NCI-H345 (cell line): ENCODE data around the gene TMCC1.
"Not testable (repeated sequence)": the region's sequence is repeated elsewhere in the genome, so short reads cannot be mapped to it uniquely, and the experiment has no call there.

Experiments used
- DNase-seq: peaks from one replicate; lab custom pipeline; 2025; lab: John Stamatoyannopoulos, UW

Gene TMCC1

DNA sequence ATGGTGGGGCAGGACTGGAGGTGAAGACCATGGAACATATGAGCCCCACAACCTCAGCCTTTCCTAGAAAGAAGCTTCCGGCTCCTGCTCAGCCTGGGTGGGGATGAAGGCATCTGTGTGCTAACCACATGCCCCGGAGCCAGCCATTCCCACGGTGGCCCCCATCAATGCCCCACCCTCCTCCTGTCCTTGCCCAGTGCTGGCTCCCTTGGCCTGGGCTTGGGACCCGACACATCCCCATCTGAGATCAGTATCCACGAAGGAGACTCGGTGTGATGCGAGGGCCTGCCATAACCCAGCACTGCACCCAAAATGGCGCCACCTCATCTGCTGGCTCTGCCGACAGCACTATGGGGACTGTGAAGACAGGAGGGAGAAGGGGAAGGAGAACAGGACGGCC lies 270.6 kb downstream of the TMCC1 start:
- DNase-seq: no peak

DNA sequence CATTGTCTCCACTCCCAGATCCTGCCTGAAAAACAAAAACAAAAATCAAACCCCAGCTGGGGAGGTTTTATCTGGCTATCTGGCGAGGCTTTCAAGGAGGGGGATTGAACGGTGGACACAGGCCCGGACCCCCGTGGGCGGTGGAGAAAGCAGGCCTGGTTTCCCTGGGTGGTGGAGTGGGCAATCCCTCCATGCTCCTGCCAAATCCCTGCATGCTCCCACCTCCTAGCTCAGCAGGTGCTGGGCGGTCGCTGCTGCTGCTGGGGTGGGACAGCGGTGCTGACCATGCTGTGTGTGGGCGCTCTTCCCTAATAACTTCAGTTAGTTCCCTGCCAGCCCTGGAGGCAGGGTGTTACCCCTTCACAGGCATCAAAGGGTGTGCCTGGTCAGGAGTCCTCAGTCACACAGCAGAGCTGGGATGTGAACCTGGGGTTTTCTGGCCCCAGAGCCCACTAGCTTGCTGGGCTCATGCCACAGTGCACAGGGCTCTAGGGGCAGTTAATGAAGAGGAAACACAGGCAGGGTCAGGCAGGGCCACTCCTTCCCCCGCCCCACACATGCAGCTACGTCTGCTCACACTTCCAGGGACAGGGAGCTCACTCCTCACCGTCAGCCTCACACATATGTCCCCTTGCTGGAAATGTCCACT lies 271.2 kb downstream of the TMCC1 start:
- DNase-seq: no peak

DNA sequence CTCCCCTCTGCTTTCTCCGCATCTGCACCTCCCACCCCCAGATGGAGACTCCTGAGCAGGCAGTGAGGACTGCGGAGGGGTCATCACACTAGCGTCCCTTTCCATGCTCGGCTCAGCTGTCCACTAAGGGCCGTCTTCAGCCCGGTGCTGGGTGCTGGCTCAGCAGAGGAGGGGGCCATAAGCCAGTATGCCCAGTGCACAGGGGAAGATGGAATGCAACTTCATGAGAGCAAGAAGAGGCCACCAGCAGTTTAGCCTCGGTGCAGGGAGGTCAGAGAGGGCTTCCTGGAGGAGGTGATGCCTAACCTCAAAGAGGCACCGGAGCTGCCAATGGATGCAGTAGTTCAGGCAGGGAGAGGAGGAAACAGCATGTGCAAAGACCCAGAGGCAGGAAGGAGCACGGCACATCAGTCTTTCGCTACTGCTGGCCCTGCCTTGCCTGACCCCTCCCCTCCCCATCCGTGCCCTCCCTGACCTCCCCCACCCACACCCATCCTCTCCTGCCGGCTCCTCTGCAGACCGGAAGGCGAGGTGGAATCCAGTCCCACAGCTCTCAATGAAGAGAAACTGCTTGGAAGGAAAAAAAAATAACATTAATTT lies 271.8 kb downstream of the TMCC1 start:
- DNase-seq: no peak

DNA sequence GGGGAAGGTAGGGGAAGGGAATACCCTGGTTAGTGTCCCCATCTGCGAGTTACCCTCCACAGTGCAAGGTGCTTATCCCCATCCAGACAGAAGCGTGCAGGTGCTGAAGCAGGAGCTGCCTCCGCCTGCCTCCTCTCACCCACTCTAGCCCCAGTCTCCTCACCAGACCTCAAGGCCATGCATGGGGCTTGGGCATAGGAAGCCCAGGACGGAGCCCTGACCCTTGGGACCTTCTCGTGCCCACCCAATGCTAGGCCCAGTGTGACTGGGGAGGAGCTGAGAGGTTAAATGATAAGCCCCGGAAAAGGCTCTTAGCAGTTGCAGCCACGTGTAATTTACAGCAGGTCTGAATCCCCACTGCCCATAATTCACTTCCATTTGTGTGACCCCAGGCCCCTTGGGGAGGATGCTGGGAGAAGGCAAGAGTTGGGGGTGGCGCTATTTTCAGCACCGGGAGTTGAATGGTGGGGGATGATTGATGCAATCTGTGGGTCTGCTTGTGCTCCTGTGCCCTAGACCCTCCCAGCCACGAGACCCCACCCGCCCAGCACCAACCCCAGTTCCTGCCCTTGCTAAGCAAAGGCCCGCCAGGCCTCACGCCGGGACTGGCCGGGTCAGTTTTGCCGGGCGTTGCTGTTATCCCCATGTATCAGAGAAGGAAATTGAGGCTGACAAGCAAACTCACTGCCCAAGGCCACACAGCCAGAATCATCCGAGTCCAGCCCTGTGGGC lies 272.5 kb downstream of the TMCC1 start:
- no peak for DNase-seq

DNA sequence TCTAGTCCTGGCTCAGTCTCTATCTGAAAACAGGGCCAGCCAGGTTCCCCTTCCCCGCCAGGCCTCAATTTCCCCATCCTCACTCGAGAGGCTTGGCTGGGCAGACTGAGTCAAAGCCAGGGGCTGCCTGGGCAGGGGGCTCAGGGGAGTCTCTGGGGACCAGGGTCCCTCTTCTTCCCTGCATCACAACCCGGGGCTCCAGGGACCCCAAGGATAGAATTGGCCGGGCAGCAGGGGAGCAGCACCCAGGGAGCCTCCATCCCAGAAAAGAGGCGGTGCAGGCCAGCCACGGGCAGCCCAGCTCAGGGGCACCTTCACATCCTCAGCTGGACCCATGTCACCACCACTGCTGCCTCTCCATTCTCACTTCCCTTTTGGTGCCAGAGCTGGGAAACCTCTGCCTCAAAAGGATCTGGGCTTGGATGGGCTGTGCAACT lies 273.8 kb downstream of the TMCC1 start:
- no peak for DNase-seq

DNA sequence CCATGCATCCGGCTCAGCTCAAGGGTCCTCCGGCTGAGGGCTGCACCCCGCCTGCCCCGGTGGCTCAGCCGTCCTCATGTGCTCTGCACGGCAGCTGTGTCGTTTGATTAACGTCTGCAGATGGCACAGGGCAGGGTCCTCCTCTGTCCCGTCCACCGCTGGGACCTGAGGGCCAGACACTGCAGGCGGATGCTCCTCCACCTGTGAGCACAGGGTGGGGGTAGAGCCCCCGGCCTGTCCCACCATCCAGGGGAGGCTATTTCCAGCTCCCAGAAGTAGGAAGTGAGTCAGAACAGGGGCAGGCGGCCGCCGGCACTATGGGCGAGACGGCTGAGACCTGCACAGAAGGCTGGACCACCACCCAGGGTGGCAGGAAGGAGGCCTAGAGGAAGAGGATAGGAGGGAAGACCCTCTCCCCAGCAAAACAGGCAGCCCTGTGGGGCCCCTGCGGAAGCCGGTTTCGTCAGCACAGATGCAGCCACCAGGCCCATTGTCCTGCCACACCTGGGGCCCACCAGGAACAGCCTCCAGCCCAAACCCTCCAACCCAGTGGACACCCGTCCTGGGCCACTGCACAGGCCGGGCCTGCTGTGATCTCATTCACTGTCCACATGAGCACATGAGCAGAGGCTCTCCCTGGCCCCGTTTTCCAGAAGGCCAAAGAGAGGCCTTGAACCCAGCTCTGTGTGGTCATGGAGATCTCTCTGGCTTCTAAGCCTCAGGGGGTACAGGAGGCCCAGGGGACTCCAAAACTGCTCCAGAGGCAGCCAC lies 274.4 kb downstream of the TMCC1 start:
- no peak for DNase-seq

DNA sequence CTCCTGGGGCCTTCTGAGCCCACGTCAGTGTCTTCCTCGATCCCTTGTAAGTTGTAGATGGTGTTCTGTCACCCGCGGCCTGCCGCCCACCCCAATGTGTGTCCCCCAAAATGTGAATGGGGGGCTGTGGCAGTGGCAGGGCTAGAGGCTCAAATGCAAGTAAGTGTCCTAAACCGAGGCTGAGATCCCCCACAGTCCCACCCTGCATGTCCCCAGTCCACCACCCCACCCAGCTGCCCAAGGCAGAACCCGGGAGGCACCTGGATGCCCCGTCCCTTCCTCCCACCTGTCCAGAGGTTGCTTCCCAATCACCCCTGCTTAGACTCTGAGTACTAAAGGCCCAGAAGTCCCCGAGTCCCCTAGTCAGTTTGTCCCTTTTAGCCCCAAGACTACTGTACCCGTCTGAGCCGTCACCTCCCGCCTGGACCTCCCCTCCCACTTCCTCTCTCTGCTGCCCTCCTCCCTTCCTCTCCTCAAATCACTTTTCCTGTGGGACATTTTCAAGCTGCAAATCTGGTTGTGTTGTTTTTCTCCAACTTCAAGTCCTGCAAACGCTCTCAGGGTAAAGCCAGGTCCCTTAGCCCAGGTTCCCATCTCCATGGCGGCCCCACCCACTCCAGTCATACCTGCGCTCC lies 275.2 kb downstream of the TMCC1 start:
- no peak for DNase-seq

DNA sequence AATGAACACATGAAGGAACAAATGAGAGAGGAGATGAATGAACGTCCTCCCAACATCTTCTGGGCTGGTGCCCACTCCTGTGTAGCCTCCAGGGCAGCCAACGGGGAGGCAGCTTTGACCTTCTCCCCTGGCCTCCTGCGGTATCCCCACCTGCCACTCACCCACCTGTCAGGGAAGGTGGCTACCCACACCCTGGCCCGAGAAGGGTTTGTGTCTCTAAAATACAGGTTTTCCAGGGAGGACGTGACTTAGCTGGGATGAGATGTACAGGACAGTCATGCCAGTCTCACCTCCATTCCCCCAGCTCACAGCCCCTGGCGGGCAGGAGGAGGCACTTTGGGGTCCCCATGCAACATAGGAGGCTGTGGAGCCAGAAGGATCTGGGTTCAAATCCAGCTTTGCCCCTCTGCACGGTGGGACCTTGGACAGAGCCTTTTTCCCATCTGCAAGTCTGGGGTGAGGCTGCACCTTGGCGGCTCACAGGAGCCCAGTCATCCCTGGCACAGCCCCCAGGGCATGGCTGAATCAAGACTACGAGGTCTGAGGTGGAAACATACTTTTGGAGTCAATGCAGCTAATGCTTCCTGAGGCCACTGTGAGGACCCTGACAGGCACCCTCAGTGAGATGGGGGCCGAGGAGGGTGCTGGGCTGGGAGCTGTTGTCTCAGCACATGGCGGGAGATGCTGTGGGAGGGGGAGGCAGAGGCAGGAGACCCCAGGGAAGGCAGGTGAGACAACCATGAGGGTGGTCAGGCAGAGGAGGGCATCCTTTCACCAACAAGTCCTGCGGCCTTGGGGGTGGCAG lies 275.9 kb downstream of the TMCC1 start:
- DNase-seq: no peak

DNA sequence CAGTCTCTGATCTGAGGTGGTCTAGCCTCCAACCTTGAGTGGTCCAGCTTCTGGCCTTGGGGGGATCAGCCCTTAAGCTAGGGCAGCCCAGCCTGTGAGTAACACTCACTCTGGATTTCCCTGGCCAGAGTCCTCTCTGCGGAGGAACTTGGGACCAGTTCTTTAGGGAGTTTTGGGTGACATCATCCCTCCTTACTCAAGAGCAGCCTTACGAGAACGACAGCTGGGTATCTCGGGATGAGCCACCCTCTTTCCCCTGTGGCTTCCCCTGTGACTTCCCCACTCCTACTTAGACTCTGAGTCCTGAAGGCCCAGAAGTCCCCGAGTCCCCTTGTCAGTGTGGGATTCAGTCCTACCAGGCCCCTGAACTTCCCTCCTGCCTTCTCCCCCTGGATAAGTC lies 276.8 kb downstream of the TMCC1 start:
- no peak for DNase-seq

DNA sequence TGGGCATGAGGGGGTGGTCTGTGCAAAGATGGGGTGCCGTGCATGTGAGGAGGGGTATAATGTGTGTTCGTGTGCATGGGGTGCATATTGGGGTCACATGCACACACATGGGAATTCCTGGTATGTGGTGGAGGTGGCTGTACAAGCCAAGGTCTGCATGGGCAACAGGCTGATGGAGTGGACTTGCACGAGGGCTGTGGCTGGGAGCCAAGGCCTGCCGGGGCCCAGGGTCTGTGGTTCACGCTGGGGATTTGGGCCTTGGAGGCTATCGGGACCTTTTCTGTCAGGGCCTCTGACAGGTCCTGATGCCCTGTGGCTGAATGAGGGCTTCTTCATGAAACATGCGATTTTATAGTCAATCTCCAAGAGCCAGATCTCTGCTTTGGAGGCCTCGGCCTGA lies 277.2 kb downstream of the TMCC1 start:
- DNase-seq: no peak

DNA sequence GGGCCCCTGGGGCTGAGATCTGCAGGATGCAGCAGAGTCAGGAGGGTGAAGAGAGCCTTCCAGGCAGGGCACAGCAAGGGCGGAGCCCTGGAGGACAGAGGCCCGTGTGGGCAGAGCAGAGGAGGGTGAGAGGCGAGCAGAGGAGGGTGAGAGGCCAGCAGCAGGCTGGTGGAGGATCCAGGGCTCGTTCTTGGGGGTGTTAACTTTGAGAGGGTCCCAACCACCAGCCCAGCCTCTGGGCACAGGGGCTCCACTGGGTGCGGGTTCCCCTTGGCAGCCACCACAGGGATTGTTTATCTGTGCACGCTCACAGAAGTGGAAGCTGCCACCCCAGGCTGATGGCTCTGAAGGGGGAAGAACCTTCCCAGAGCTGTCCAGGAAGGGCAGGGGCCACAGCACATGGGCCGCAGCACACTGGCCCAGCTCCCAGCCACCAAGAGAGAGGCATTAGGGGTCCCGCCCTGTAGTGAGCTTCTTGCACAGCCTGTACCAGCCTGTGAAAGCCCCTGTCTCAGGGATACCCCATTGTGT lies 277.7 kb downstream of the TMCC1 start:
- no peak for DNase-seq

DNA sequence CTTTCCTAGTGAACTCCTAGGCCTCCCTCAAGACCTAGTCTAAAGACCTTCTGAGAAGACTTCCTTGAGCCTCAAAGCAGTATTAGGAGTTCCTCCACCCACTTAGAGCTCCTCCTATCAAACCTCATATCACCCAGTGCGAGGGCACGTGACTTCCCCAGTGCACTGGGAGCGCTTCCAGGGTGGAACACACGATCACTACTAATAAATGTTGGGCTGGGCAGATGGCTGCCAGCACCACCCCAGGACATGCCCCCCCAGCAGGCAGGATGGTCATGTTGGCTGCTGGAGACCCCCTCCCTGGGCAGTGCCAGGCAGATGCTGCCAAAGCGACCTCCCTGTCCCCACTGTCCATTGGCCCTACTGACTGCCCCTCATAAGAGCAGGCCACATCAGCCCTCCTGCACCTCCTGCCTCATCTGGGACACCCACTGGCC lies 278.6 kb downstream of the TMCC1 start:
- no peak for DNase-seq

DNA sequence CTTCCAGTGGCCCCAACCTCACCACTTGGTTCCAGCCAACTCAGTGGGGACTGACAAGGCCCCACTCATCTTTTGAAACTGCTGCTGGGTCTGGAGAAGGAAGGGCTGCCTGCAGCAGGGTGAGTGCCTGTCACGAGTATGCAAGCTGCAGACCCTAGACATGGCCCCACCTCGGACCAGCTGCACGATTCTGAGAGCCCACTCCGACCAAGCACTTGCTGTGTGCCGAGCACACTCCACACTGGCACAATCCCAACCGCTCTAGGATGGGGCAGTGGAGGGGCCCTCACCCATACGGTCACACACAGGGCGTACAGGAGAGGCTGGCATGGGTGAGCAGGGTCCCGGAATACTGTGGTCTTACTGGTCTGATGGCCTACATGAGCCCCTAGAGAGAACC lies 279.1 kb downstream of the TMCC1 start:
- no peak for DNase-seq

DNA sequence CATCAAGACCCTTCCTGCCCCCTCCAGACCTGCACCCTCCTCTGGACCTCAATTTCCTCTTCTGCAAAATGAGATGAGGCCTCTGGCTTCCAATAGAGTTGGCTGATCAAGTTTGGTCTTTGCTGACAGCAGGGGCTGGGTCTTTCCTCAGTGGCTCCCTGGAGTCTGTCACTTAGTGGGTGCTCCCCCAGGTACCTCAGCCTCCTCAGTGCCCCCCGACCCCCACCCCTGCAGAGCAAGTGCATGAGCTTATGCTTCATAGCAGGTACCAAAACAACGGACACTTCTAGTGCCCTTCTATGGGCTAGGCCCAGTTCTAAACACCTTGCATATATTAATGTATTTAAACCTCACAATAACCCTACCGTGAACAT lies 280.2 kb downstream of the TMCC1 start:
- no peak for DNase-seq

DNA sequence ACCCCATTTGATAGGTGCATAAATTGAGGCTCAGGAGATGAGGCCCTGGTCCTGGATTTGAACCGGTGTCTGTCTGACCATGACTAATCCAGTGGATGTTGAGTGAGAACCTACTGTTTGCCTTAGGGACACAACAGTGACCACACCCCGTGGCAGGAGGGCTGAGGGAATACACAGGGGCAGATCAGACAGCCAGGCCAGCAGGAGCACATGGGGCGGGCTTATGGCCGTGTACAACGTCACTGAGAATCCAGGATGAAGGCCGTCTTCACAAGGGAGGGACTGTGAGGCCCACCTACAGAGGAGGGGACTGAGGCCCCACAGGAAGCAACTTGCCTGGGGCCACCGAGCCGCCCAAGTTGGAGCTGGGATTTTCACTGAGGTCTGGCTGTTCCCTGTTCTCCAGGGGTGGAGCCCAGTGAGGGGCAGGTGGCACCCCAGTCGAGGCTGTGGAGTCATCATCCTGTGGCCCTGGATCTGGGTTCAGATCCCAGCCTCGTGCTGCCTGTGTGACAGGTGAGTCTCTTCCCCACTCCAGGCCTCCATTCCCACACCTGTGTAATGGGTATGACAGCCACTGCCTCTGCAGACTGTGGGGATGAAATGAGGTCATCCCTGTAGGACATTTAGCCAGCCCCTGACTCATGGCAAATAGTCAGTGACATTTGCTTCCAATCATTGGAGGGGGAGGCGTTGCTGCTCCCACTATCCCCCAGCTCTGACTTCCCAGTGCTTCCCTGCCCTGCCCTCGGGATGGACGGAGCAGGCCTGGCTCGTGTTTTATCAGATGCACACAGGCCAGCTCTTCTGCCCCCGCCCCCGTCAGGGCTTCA lies 280.8 kb downstream of the TMCC1 start:
- no peak for DNase-seq

DNA sequence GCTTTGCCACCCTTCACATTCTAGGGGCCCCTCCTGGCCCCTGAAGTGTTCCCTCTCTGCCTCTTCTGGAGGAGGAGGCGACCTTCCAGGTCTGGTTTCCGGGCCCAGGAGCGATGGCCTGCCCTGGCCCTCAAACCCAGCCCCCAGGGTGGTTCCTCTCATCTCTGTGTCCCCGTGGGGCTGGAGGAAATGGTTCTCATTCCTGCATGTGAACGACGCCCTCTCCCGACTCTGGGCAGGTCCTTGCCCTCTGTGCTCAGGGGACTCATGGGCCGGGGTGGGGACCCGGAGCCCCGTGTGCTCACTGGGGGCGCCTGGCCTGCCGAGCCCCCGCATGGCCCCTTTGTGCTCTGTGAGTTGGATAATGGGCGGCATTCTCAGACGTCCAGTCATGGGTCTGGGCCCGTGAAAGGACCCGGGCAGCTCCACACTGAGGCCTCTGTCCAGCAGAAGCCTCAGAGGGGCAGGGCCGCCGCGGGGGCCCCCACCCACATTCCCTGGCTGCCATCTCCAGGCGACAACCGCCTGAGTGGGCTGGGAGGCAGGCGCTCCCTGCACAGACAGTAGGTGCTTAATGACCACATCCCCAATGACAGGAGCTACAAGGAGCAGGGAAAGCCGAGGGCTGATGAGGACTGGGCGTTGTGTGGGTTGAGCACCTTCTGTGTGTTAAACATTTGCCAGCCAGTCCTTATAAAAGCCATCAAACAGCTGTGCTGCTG lies 281.5 kb downstream of the TMCC1 start:
- DNase-seq: no peak

DNA sequence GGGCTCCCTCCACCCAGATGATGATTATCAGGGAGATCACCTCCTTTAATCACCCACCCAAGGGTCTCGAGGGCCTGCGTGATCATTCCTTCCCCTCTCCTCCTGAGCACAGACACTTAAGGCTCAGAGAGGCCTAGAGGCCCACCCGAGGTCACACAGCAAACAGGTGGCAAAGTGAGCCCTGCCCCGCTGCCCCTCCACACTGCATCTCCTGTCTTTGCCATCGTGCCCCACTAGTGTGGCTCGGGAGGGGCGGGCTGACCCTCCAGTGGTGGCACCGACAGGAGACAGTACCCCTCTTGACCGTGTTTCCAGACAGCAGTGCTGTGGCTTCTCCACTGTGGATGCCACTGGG lies 282.1 kb downstream of the TMCC1 start:
- no peak for DNase-seq

DNA sequence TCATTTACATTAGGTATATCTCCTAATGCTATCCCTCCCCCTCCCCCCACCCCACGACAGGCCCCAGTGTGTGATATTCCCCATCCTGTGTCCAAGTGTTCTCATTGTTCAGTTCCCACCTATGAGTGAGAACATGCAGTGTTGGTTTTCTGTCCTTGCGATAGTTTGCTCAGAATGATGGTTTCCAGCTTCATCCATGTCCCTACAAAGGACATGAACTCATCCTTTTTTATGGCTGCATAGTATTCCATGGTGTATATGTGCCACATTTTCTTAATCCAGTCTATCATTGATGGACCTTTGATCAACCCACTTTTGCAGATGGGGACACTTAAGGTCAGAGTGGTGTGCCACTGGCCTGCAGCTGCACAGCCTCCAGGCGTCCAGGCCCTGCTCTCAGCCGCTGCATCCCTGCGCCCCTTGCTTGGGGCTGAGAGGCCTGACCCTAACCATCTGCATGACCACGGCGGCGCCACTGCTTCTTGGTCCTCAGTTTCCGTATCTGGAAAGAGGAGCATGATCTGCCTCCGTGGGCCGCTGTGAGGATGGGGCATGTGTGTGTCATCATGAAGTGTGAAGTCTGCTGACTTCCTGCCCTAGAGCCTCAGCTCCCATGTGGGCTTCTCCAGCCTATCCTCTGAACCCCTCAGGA lies 282.6 kb downstream of the TMCC1 start:
- not testable (repeated sequence) for DNase-seq

DNA sequence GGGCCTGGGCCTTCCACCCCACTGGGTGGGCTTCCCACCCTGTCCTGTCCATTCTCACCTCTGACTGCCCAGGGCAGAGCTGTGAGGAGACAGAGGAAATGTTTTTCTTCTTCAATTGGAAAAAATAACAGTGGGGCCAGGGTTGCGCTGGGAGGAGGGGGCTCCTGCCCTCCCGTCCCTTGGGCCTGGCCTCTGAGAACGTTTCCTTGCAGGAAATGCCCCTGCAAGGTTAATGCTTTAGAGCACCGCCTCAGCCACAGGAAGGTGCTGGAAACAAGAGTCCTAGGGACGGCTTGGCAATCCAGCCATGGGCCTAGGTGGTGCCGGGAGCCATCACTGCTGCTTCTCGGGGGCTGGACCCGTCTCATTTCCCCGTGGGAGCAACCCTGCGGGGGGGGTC lies 283.2 kb downstream of the TMCC1 start:
- DNase-seq: no peak
